ENCODE results near the gene GRIA3. TPM values are rescaled to one million over a fixed set of nuclear protein-coding genes. Genes with fewer than 3 reads are reported as not detected.

GRIA3 gene
- polyA plus RNA-seq, 1 experiment, result 27.7 TPM

DNA sequence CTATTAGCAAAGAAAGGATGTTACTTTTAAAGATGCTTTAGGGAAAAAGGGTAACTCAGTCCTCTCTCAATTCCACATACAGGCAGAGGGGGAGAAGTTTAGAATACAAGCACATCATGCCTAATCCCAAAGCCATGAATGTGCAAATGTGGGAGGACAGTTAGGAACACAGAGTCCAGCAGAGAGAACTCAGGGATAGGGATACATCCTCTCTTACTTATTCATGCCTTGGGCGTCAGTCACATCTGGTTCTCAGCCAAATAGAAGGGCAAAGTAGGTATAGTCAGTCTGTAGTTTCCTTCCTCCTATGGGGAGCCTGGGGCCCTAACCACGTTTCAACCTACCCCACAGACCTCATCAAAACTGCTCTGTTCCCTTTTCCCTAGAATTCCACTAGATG is 87.8 kb downstream of the GRIA3 start:
- Histone ChIP-seq H3K27me3 (ENCODE audit: control insufficient read depth, insufficient read depth, low read length) (no peaks in the 10 kb centered on the region), H3K36me3 (ENCODE audit: control insufficient read depth, insufficient read depth, low read length) (no peaks in the 10 kb centered on the region), H3K4me3 (ENCODE audit: low read depth, low read length) (no peak overlapping the region)
- POLR2A ChIA-PET, result no interaction called here
- no peak for TF ChIP-seq CTCF (IDR thresholded peaks at IDR 0.05; ENCODE audit: insufficient read depth, low read depth, low read length)
- DNase-seq (ENCODE audit: low read depth), result no peak
- CTCF ChIA-PET, result interaction anchor here (0.6 kb wide), 1 partner anchor 504 kb away, joined by 3 read pairs; no protein-coding TSS in a partner anchor

GRCh38 chrX:123272630-123273029 is 88.6 kb downstream of the GRIA3 start:
- H3K4me3 ChIP-seq (ENCODE audit: low read depth, low read length), result no peak overlapping the region
- H3K27me3 ChIP-seq (ENCODE audit: control insufficient read depth, insufficient read depth, low read length), result no peaks in the 10 kb centered on the region
- DNase-seq (ENCODE audit: low read depth), result no peak
- no peak for TF ChIP-seq CTCF (IDR thresholded peaks at IDR 0.05; ENCODE audit: insufficient read depth, low read depth, low read length)
- CTCF ChIA-PET, result interaction anchor here (0.6 kb wide), 1 partner anchor 504 kb away, joined by 3 read pairs; no protein-coding TSS in a partner anchor
- H3K36me3 ChIP-seq (ENCODE audit: control insufficient read depth, insufficient read depth, low read length), result no peaks in the 10 kb centered on the region
- POLR2A ChIA-PET, result no interaction called here

GRCh38 chrX:123274796-123275195 is 90.7 kb downstream of the GRIA3 start:
- no peaks in the 10 kb centered on the region for H3K36me3 ChIP-seq (ENCODE audit: control insufficient read depth, insufficient read depth, low read length)
- DNase-seq (ENCODE audit: low read depth), result no peak
- ChIA-PET CTCF (no interaction called here), POLR2A (no interaction called here)
- no peak for TF ChIP-seq CTCF (IDR thresholded peaks at IDR 0.05; ENCODE audit: insufficient read depth, low read depth, low read length)
- no peaks in the 10 kb centered on the region for H3K27me3 ChIP-seq (ENCODE audit: control insufficient read depth, insufficient read depth, low read length)
- no peak overlapping the region for H3K4me3 ChIP-seq (ENCODE audit: low read depth, low read length)

- TF ChIP-seq CTCF (IDR thresholded peaks at IDR 0.05; ENCODE audit: insufficient read depth, low read depth, low read length), result no peak
- Histone ChIP-seq H3K4me3 (ENCODE audit: low read depth, low read length) (no peak overlapping the region), H3K27me3 (ENCODE audit: control insufficient read depth, insufficient read depth, low read length) (no peaks in the 10 kb centered on the region), H3K36me3 (ENCODE audit: control insufficient read depth, insufficient read depth, low read length) (no peaks in the 10 kb centered on the region)
- POLR2A ChIA-PET, result no interaction called here
- CTCF ChIA-PET, result no interaction called here
- DNase-seq (ENCODE audit: low read depth), result no peak
Observed at GRCh38 chrX:123277347-123277746, 93.3 kb downstream of the GRIA3 start.

DNA sequence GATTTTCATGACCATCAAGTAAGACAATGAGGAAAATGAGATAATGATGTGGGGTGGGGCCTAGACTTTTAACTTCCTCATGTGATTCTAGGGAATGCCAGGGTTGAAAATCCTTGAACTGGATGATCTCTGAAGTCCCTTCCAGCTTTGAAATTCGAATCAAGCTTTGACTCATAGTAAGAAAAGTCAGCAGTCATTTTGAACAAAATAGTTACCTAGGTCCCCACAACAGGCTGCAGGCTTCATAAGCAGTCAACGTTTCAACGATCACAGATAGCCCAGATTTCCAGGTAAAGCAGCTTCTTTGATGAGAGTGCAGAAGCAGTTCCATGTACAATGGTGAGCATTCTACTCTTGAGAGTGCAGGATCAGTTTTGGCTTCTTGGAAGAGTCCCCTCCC is 93.7 kb downstream of the GRIA3 start:
- Histone ChIP-seq H3K36me3 (ENCODE audit: control insufficient read depth, insufficient read depth, low read length) (no peaks in the 10 kb centered on the region), H3K27me3 (ENCODE audit: control insufficient read depth, insufficient read depth, low read length) (no peaks in the 10 kb centered on the region), H3K4me3 (ENCODE audit: low read depth, low read length) (no peak overlapping the region)
- POLR2A ChIA-PET, result no interaction called here
- TF ChIP-seq CTCF (IDR thresholded peaks at IDR 0.05; ENCODE audit: insufficient read depth, low read depth, low read length), result no peak
- no peak for DNase-seq (ENCODE audit: low read depth)
- CTCF ChIA-PET, result no interaction called here

Measured in BJ (cell line).